ENCODE results near the gene TSPAN10. TPM values are rescaled to one million over a fixed set of nuclear protein-coding genes. Genes with fewer than 3 reads are reported as not detected.
"Not testable (repeated sequence)": the region's sequence is repeated elsewhere in the genome, so short reads cannot be mapped to it uniquely, and the experiment has no call there.

TSPAN10 gene
- total and polyA plus RNA-seq, 4 donors = 0.69 to 1.6 (median 1.3) TPM

DNA sequence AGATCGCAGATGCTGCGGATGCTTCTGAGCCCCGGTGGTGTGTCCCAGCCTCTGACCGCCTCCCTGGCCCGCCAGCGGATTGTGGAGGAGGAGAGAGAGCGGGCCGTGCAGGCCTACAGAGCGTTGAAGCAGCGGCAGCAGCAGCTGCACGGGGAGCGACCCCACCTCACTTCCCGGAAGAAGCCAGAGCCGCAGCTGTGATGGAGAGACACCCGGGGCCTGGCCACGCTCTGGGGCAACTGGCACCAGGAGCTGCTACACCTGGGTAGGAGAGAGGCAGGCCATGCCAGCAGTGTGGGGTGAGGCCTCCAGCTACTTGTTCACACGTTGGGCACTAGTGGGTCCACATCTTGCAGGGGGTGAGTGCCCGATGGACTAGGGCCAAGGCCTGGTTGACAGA is 35.5 kb downstream of the TSPAN10 start:
- Histone ChIP-seq H3K36me3 (ENCODE audit: control insufficient read depth, insufficient read depth, low read length) (peaks cover 79% of the 10 kb centered on the region), H3K27ac (ENCODE audit: low read depth, low read length) (no peak overlapping the region), H3K9me3 (ENCODE audit: control insufficient read depth, insufficient read depth, low read length) (no peaks in the 10 kb centered on the region), H3K4me1 (ENCODE audit: control insufficient read depth, insufficient read depth, low read length) (peaks cover 17% of the 10 kb centered on the region), H3K4me3 (ENCODE audit: low read depth, low read length) (no peak overlapping the region), H3K27me3 (ENCODE audit: control insufficient read depth, insufficient read depth, low read length) (no peaks in the 10 kb centered on the region)
- 76% methylated on average over 12 of the region's 18 CpGs for WGBS (ENCODE audit: insufficient coverage)
- no peak for DNase-seq (ENCODE audit: low read depth in 4 of 6, low spot score in 6 of 6)

DNA sequence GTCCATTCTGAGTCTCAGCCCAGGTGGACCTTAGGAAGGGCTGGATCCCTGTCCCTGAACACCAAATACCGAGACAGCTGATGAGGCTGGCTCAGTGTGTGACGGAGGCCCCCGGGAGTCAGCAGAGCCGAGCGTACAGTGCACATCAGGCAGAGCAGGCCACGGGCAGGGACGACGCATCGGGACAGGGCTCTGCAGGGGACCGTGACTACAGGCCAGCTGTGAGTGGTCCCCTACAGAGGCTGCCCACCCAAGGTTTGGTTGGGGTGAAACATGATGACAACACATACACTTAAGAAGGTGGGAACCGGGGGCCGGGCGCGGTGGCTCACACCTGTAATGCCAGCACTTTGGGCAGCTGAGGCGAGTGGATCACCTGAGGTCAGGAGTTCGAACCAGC is 36.0 kb downstream of the TSPAN10 start:
- Histone ChIP-seq H3K9me3 (ENCODE audit: control insufficient read depth, insufficient read depth, low read length) (no peaks in the 10 kb centered on the region), H3K27me3 (ENCODE audit: control insufficient read depth, insufficient read depth, low read length) (no peaks in the 10 kb centered on the region), H3K27ac (ENCODE audit: low read depth, low read length) (no peak overlapping the region), H3K4me1 (ENCODE audit: control insufficient read depth, insufficient read depth, low read length) (peaks cover 12% of the 10 kb centered on the region), H3K36me3 (ENCODE audit: control insufficient read depth, insufficient read depth, low read length) (peaks cover 77% of the 10 kb centered on the region), H3K4me3 (ENCODE audit: low read depth, low read length) (no peak overlapping the region)
- DNase-seq (ENCODE audit: low read depth in 4 of 6, low spot score in 6 of 6) = no peak
- WGBS (ENCODE audit: insufficient coverage) = 93% methylated on average over 13 of the region's 16 CpGs

DNA sequence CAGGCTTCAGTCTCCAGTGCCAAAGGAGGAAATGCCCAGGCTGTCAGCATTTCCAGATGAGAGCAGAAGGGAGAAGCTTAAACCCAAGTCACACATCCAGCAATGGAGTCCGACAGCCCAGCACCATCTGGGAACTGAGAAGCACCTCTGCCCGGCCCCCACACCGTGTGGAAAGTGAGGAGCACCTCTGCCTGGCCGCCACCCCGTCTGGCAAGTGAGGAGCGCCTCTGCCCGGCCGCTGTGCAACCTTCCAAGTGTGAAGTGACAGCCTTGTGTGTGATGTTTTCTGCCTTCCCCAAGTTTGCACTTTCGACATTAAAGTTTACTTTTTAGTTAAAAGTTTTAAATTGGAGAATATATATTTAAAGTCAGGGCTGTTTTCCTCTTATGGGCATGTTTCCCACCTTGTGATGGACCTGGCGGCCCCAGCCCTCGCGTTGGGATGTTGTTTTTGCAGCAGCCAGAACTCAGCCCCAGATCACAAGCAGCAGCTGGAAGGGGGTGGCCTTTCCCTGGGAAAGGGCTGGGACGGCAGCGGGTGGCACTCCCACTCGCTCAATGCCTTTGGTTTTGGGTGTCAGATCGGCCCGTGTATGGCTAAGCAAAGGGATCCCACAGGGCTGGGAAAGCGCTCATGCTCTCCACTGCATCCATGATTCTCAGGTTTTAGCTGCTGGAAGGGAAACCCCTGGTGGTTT is 36.7 kb downstream of the TSPAN10 start:
- no peaks in the 10 kb centered on the region for H3K27me3 ChIP-seq (ENCODE audit: control insufficient read depth, insufficient read depth, low read length)
- no peak for DNase-seq (ENCODE audit: low read depth in 4 of 6, low spot score in 6 of 6)
- no peak overlapping the region for H3K27ac ChIP-seq (ENCODE audit: low read depth, low read length)
- H3K9me3 ChIP-seq (ENCODE audit: control insufficient read depth, insufficient read depth, low read length) = no peaks in the 10 kb centered on the region
- peaks cover 11% of the 10 kb centered on the region for H3K4me1 ChIP-seq (ENCODE audit: control insufficient read depth, insufficient read depth, low read length)
- H3K4me3 ChIP-seq (ENCODE audit: low read depth, low read length) = no peak overlapping the region
- WGBS (ENCODE audit: insufficient coverage) = 84% methylated on average over 14 of the region's 18 CpGs
- peaks cover 71% of the 10 kb centered on the region for H3K36me3 ChIP-seq (ENCODE audit: control insufficient read depth, insufficient read depth, low read length)

DNA sequence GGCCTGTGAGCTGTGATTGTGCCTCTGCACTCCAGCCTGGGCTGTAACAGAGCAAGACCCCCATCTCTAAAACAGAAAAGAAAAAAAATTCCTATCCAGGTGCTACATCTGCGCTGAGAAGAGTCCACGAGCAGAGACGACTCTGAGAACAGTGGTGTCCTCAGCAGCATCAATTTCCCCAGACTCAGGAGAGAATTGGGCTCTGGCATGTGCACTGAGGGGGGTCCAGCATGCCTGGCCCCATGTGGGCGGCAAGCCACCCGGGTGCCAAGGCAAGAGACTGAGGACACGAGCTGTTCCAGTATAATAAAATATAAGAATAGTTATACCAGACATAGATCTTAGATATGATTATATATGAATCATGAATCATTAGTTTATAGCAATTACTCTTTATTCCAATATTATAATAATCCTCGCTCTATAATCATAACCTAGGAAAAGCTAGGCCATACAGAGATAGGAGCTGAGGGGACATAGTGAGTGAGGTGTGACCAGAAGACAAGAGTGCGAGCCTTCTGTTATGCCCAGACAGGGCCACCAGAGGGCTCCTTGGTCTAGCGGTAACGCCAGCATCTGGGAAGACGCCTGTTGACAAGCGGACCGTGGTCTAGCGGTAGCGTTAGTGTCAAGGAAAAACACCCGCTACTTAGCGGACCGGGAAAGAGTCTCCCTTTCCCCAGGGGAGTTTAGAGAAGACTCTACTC is 38.7 kb downstream of the TSPAN10 start:
- not testable (repeated sequence) for H3K9me3 ChIP-seq (ENCODE audit: control insufficient read depth, insufficient read depth, low read length); H3K27ac ChIP-seq (ENCODE audit: low read depth, low read length); H3K4me3 ChIP-seq (ENCODE audit: low read depth, low read length); H3K27me3 ChIP-seq (ENCODE audit: control insufficient read depth, insufficient read depth, low read length)
- 50% methylated on average over 6 of the region's 18 CpGs for WGBS (ENCODE audit: insufficient coverage)
- peaks cover 69% of the 10 kb centered on the region for H3K36me3 ChIP-seq (ENCODE audit: control insufficient read depth, insufficient read depth, low read length)
- DNase-seq (ENCODE audit: low read depth in 4 of 6, low spot score in 6 of 6) = peak in 1 of 6 donors; percentile 44
- H3K4me1 ChIP-seq (ENCODE audit: control insufficient read depth, insufficient read depth, low read length) = peaks cover 11% of the 10 kb centered on the region

DNA sequence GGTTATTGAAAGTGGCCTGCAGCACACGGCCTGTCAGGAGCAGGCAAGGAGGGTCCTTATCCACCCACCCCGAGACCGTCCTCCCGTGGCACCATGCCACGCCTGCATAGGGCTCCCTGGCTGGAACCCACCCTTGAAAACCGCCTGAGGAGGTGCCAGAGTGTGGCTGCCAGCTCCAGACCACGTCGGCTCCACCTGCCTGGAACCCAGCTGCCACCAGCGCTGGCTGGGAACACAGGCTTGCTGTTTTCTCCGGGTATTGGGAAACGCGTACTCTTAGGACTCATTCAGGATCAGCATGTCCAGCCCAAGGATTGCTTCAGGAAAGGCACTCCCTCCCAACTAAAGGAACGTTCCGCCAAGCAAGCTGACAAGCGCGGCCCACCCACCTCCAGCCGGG is 39.9 kb downstream of the TSPAN10 start:
- peaks cover 69% of the 10 kb centered on the region for H3K36me3 ChIP-seq (ENCODE audit: control insufficient read depth, insufficient read depth, low read length)
- no peak overlapping the region for H3K4me3 ChIP-seq (ENCODE audit: low read depth, low read length)

DNA sequence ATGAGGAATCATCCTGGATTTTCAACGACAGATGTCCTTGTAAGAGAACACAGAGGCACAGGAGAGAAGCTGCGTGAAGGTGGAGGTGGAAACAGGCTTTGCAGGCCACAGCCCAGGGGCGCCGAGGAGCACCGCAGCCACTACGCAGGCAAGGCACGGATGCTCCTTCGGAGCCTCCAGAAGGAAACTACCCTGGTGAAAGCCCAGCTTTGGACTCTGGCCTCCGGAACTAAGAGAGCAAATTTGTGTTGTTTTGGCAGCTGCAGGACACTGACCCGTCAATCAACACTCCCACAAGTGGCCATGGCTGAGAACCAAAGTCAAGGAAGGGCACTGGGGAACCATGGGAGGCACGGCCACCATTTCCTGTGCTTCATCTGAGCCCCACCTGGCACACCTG is 43.2 kb downstream of the TSPAN10 start:
- peaks cover 48% of the 10 kb centered on the region for H3K36me3 ChIP-seq (ENCODE audit: control insufficient read depth, insufficient read depth, low read length)
- no peak overlapping the region for H3K27ac ChIP-seq (ENCODE audit: low read depth, low read length)
- no peaks in the 10 kb centered on the region for H3K27me3 ChIP-seq (ENCODE audit: control insufficient read depth, insufficient read depth, low read length)
- peaks cover 40% of the 10 kb centered on the region for H3K4me1 ChIP-seq (ENCODE audit: control insufficient read depth, insufficient read depth, low read length)
- DNase-seq (ENCODE audit: low read depth in 4 of 6, low spot score in 6 of 6) = no peak
- 94% methylated on average over 9 of the region's 11 CpGs for WGBS (ENCODE audit: insufficient coverage)
- no peak overlapping the region for H3K4me3 ChIP-seq (ENCODE audit: low read depth, low read length)
- H3K9me3 ChIP-seq (ENCODE audit: control insufficient read depth, insufficient read depth, low read length) = no peaks in the 10 kb centered on the region

More for the DNA sequence above, 39.9 kb downstream of the TSPAN10 start:
- Histone ChIP-seq H3K4me1 (ENCODE audit: control insufficient read depth, insufficient read depth, low read length) (peaks cover 17% of the 10 kb centered on the region), H3K9me3 (ENCODE audit: control insufficient read depth, insufficient read depth, low read length) (no peaks in the 10 kb centered on the region), H3K27me3 (ENCODE audit: control insufficient read depth, insufficient read depth, low read length) (no peaks in the 10 kb centered on the region), H3K27ac (ENCODE audit: low read depth, low read length) (no peak overlapping the region)
- no peak for DNase-seq (ENCODE audit: low read depth in 4 of 6, low spot score in 6 of 6)
- 65% methylated on average over 13 of the region's 17 CpGs for WGBS (ENCODE audit: insufficient coverage)

DNA sequence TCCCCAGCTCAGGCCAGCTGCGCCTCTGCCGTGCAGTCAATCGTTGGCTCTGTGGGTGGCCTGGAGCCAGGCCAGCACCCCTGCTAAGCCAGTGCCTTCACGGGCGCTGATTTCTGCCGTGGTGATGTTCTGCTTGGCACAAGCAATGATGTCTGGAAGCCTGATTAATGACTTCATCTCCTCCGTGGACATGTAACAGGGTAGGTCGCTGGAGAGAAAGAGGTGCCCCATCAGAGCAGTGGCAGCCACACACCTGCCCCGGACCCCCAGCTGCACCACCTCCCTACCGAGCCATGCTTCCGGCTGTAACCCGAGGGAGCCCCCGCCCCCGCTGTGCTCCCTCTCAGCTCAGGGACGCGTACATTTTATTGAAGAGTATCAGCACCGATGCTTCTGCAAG is 44.7 kb downstream of the TSPAN10 start:
- Histone ChIP-seq H3K27me3 (ENCODE audit: control insufficient read depth, insufficient read depth, low read length) (no peaks in the 10 kb centered on the region), H3K9me3 (ENCODE audit: control insufficient read depth, insufficient read depth, low read length) (no peaks in the 10 kb centered on the region), H3K4me3 (ENCODE audit: low read depth, low read length) (no peak overlapping the region), H3K27ac (ENCODE audit: low read depth, low read length) (no peak overlapping the region), H3K36me3 (ENCODE audit: control insufficient read depth, insufficient read depth, low read length) (peaks cover 59% of the 10 kb centered on the region), H3K4me1 (ENCODE audit: control insufficient read depth, insufficient read depth, low read length) (peaks cover 44% of the 10 kb centered on the region)
- DNase-seq (ENCODE audit: low read depth in 4 of 6, low spot score in 6 of 6) = peak in 1 of 6 donors; percentile 36
- WGBS (ENCODE audit: insufficient coverage) = 34% methylated on average over 17 of the region's 17 CpGs

DNA sequence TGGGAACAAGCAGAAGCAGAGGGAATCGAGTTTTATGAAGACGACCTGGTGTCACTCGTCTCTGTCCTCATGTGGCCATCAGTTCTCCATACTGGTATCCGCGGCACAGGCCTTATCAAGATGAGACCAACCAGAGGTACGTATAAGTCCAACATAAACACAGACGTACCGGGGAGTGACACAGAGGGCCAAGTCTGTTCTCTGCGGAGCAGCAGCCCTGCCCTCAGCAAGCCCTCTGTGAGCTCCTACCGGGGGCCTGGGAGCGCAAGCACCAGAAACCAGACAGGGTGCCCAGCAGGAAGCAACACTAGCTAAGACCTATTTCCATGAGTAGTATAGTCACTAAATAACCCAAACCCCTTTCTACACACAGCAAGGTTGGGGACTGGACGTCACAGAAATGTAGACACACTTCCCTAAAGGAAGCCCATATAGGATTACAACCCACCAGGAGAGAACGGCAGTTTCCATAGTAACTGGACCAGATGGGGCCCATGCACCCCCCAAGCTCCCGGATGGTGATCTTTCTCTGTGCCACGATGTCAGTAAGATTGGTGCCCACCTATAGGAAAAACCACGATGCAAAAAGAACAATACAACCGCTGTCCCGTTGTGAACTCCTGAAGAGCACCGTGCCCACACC is 45.7 kb downstream of the TSPAN10 start:
- Histone ChIP-seq H3K27me3 (ENCODE audit: control insufficient read depth, insufficient read depth, low read length) (no peaks in the 10 kb centered on the region), H3K27ac (ENCODE audit: low read depth, low read length) (no peak overlapping the region), H3K9me3 (ENCODE audit: control insufficient read depth, insufficient read depth, low read length) (no peaks in the 10 kb centered on the region), H3K36me3 (ENCODE audit: control insufficient read depth, insufficient read depth, low read length) (peaks cover 61% of the 10 kb centered on the region), H3K4me3 (ENCODE audit: low read depth, low read length) (peak overlapping the region; percentile 97), H3K4me1 (ENCODE audit: control insufficient read depth, insufficient read depth, low read length) (peaks cover 37% of the 10 kb centered on the region)
- DNase-seq (ENCODE audit: low read depth in 4 of 6, low spot score in 6 of 6) = peak in 1 of 6 donors; percentile 20
- WGBS (ENCODE audit: insufficient coverage) = 40% methylated on average over 16 of the region's 19 CpGs

DNA sequence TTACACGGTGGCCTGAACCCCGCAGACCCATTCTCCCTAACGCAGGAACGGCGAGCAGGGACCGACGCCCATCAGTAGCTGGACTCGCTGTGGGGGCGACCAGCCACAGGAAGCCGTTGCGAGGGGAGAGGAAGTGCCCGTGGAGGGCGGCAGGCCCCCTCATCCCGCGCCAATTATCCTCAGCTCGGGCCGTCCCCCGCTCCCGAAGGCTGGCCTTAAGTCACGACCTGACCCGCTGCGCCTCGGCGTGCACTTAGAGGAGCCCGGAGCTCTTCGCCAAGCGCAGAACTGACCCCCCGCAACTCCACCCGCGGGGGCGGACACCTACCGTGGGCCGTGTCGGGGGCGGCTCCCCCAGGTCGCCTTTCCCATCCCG is 46.2 kb downstream of the TSPAN10 start:
- Histone ChIP-seq H3K4me1 (ENCODE audit: control insufficient read depth, insufficient read depth, low read length) (peaks cover 37% of the 10 kb centered on the region), H3K4me3 (ENCODE audit: low read depth, low read length) (peak overlapping the region; percentile 97), H3K9me3 (ENCODE audit: control insufficient read depth, insufficient read depth, low read length) (no peaks in the 10 kb centered on the region), H3K27ac (ENCODE audit: low read depth, low read length) (peak overlapping the region; percentile 67), H3K27me3 (ENCODE audit: control insufficient read depth, insufficient read depth, low read length) (no peaks in the 10 kb centered on the region), H3K36me3 (ENCODE audit: control insufficient read depth, insufficient read depth, low read length) (peaks cover 66% of the 10 kb centered on the region)
- no peak for DNase-seq (ENCODE audit: low read depth in 4 of 6, low spot score in 6 of 6)
- WGBS (ENCODE audit: insufficient coverage) = under 1% methylated on average over 37 of the region's 37 CpGs
